ENCODE measurements around the gene FBXO21. TPM values are rescaled to one million over a fixed set of nuclear protein-coding genes. Genes with fewer than 3 reads are reported as not detected.

FBXO21 gene, protein sequence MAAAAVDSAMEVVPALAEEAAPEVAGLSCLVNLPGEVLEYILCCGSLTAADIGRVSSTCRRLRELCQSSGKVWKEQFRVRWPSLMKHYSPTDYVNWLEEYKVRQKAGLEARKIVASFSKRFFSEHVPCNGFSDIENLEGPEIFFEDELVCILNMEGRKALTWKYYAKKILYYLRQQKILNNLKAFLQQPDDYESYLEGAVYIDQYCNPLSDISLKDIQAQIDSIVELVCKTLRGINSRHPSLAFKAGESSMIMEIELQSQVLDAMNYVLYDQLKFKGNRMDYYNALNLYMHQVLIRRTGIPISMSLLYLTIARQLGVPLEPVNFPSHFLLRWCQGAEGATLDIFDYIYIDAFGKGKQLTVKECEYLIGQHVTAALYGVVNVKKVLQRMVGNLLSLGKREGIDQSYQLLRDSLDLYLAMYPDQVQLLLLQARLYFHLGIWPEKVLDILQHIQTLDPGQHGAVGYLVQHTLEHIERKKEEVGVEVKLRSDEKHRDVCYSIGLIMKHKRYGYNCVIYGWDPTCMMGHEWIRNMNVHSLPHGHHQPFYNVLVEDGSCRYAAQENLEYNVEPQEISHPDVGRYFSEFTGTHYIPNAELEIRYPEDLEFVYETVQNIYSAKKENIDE
- 84.2 and 146 TPM in 2 replicates for total RNA-seq

DNA sequence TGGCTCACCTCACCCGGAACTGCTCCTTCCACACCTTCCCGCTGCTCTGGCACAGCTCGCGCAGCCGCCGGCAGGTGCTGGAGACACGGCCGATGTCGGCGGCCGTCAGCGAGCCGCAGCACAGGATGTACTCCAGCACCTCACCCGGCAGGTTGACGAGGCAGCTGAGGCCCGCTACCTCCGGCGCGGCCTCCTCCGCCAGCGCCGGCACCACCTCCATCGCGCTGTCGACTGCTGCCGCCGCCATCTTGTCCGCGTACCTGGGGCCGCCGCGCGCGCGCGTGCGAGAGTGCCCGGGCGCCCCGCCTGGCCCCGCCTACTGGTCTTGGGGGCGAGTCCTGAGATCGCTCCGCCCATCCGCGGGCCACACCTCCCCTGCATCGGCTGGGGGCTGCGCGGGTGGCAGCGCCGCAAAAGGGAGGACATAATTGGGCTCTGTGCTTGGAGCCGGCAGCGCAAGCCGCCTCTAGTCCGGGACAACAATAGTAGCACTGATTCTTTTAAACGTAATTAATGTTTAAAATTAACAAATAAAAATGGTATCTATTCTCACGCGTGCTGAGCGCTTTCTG, at the start of gene FBXO21:
Gene FBXO21, minus strand, starts transcription at position 261 of the 572 bp plus-strand sequence. Its CDS starts 14 bp downstream, at position 247.

Other genes with a start within 250 kb of the FBXO21 start
- not detected in 2 replicates for gene TESC, start 91.1 kb downstream of the FBXO21 start, total RNA-seq
- not detected in 2 replicates for gene NOS1, start 171.2 kb upstream of the FBXO21 start, total RNA-seq